GM23338 (cell line): ENCODE results near the gene MIF. TPM values are rescaled to one million over a fixed set of nuclear protein-coding genes. Genes with fewer than 3 reads are reported as not detected.

ENCODE experiments used
- ATAC-seq: fragments of 200-7000 bp; cut with Tn5 transposase; 3 replicates; pipeline ENCODE4 v1.9.1; 2020
- DNase-seq: peaks from one replicate; pipeline ENCODE4 v3.0.0-alpha.2; 2015; ENCODE audit warnings: low spot score
- H2AFZ ChIP-seq: fragments of 200-600 bp; sonication (generic); 2 replicates; pipeline ENCODE4 v1.8.0; 2016; ENCODE audit warnings: antibody characterized with exemption, mild to moderate bottlenecking, moderate library complexity
- H3F3A ChIP-seq: fragments of 200-600 bp; sonication (generic); replicated peaks from 2 replicates; pipeline ENCODE4 v1.8.0; 2017; ENCODE audit warnings: antibody characterized with exemption, mixed run types, low read depth
- H3K27ac ChIP-seq: fragments of 200-600 bp; sonication (generic); 2 replicates; pipeline ENCODE4 v1.6.1; 2016; ENCODE audit warnings: low read depth
- H3K27me3 ChIP-seq: fragments of 200-600 bp; sonication (generic); 2 replicates; pipeline ENCODE4 v1.8.0; 2016; ENCODE audit warnings: mild to moderate bottlenecking, mixed run types, moderate library complexity; ENCODE audit not compliant: insufficient read depth
- H3K36me3 ChIP-seq: fragments of 200-600 bp; sonication (generic); 2 replicates; pipeline ENCODE4 v1.8.0; 2016; ENCODE audit warnings: mild to moderate bottlenecking; ENCODE audit not compliant: insufficient read depth
- H3K4me1 ChIP-seq: fragments of 200-600 bp; sonication (generic); 2 replicates; pipeline ENCODE4 v1.8.0; 2016; ENCODE audit warnings: mild to moderate bottlenecking, moderate library complexity; ENCODE audit not compliant: insufficient read depth
- H3K4me2 ChIP-seq: fragments of 200-600 bp; sonication (generic); 2 replicates; pipeline ENCODE4 v1.7.1; 2017; ENCODE audit warnings: mixed run types
- H3K4me3 ChIP-seq: fragments of 200-600 bp; sonication (generic); 2 replicates; pipeline ENCODE4 v1.6.1; 2016; ENCODE audit warnings: mixed run types
- H3K79me2 ChIP-seq: fragments of 200-600 bp; sonication (generic); replicated peaks from 2 replicates; pipeline ENCODE4 v1.8.0; 2017; ENCODE audit warnings: mild to moderate bottlenecking; ENCODE audit not compliant: insufficient read depth
- H3K9me2 ChIP-seq: fragments of 200-600 bp; sonication (generic); 2 replicates; pipeline ENCODE4 v1.8.0; 2017; ENCODE audit not compliant: insufficient read depth
- H4K20me1 ChIP-seq: fragments of 200-600 bp; sonication (generic); replicated peaks from 2 replicates; pipeline ENCODE4 v1.8.0; 2017; ENCODE audit warnings: mild to moderate bottlenecking; ENCODE audit not compliant: insufficient read depth
- H3K27ac Mint-ChIP-seq: 2 replicates; pipeline ENCODE4 v1.8.0; 2020; ENCODE audit warnings: inconsistent platforms, mild to moderate bottlenecking, moderate library complexity, mixed read lengths
- H3K27me3 Mint-ChIP-seq: 3 replicates; pipeline ENCODE4 v1.8.0; 2022; ENCODE audit warnings: low read depth, mild to moderate bottlenecking, moderate library complexity, mixed read lengths, inconsistent platforms; ENCODE audit not compliant: insufficient read depth, poor library complexity
- H3K36me3 Mint-ChIP-seq: 3 replicates; pipeline ENCODE4 v1.8.0; 2021; ENCODE audit warnings: low read depth, mild to moderate bottlenecking, inconsistent platforms, moderate library complexity, mixed read lengths
- H3K4me1 Mint-ChIP-seq: 3 replicates; pipeline ENCODE4 v1.8.0; 2020; ENCODE audit warnings: mild to moderate bottlenecking, inconsistent platforms, mixed read lengths
- H3K4me3 Mint-ChIP-seq: 3 replicates; pipeline ENCODE4 v1.8.0; 2021; ENCODE audit warnings: moderate library complexity, mild to moderate bottlenecking, inconsistent platforms, mixed read lengths
- H3K9me3 Mint-ChIP-seq: 3 replicates; pipeline ENCODE4 v1.8.0; 2020; ENCODE audit warnings: moderate library complexity, mild to moderate bottlenecking, inconsistent platforms, mixed read lengths
- EZH2 ChIP-seq: fragments of 200-600 bp; sonication (generic); IDR thresholded peaks from one replicate; pipeline ENCODE4 v1.8.0; 2017; ENCODE audit warnings: antibody characterized with exemption, mild to moderate bottlenecking, low read depth; ENCODE audit not compliant: unreplicated experiment
- POLR2AphosphoS5 ChIP-seq: IDR thresholded peaks from 2 replicates; pipeline ENCODE4 v1.6.1; 2016; ENCODE audit warnings: antibody characterized with exemption, low read depth
- polyA plus RNA-seq: library from polyadenylated mRNA; unstranded; fragments of >200 nt; fragmentation: Nextera tagmentation; extraction: Ambion mirVana; gene quantifications from 2 replicates; pipeline ENCODE4 v1.2.1, GENCODE V29; 2016
- total RNA-seq: library from RNA; depleted of rRNA; stranded (reverse); fragments of >200 nt; shearing (Covaris generic); gene quantifications from 2 replicates; pipeline ENCODE4 v1.2.3, GENCODE V29; 2014
- TF ChIP-seq, protein P1 (sequence below), 2 experiments: fragments of 200-600 bp in 1 of 2; sonication (generic) in 1 of 2; conservative IDR thresholded peaks; 2 replicates each; pipeline versions ENCODE4 v1.5.1 to v1.6.1; 2016 to 2017; ENCODE audit warnings: antibody characterized with exemption in 2 of 2, low read depth in 2 of 2, mild to moderate bottlenecking in 2 of 2, moderate library complexity in 1 of 2
- TF ChIP-seq, protein P2 (sequence below): IDR thresholded peaks from one replicate; pipeline ENCODE4 v1.6.1; 2018; ENCODE audit warnings: antibody characterized with exemption; ENCODE audit not compliant: unreplicated experiment

MIF gene
- total and polyA plus RNA-seq, 2 experiments from 2014 or later: 800 to 5,205 TPM

DNA sequence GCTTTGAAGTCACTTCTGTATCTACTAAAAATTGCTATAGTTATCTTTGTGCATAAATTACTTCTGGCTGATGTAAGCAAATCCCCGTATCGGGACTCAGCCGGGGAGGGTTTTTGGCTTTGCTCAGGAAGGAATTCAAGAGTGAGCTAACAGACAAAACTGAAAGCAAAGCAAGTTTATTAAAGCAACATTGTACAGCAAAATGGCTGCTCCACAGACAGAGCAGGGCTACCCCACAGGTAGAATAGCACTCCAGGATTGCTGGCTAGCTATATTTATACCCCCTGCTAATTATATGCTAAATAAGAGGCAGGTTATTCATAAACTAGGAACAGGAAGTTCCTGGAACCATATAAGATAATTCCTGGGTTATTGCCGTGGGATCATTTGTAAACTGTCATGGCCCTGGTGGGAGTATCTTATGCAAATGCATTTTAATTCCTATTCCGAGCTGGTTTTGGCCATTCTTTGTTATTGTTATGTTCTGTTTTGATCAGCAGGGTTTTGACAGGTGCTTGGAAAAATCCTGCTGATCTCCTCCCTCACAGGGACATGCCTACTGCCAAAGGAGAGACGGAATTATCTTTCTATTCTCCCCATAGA is 15.2 kb downstream of the MIF start (continued):
- TF ChIP-seq, protein P1, sequence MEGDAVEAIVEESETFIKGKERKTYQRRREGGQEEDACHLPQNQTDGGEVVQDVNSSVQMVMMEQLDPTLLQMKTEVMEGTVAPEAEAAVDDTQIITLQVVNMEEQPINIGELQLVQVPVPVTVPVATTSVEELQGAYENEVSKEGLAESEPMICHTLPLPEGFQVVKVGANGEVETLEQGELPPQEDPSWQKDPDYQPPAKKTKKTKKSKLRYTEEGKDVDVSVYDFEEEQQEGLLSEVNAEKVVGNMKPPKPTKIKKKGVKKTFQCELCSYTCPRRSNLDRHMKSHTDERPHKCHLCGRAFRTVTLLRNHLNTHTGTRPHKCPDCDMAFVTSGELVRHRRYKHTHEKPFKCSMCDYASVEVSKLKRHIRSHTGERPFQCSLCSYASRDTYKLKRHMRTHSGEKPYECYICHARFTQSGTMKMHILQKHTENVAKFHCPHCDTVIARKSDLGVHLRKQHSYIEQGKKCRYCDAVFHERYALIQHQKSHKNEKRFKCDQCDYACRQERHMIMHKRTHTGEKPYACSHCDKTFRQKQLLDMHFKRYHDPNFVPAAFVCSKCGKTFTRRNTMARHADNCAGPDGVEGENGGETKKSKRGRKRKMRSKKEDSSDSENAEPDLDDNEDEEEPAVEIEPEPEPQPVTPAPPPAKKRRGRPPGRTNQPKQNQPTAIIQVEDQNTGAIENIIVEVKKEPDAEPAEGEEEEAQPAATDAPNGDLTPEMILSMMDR (conservative IDR thresholded peaks at IDR 0.05; ENCODE audit: low read depth in 2 of 2): no peak
- TF ChIP-seq EZH2: no peak
- TF ChIP-seq, protein P2, sequence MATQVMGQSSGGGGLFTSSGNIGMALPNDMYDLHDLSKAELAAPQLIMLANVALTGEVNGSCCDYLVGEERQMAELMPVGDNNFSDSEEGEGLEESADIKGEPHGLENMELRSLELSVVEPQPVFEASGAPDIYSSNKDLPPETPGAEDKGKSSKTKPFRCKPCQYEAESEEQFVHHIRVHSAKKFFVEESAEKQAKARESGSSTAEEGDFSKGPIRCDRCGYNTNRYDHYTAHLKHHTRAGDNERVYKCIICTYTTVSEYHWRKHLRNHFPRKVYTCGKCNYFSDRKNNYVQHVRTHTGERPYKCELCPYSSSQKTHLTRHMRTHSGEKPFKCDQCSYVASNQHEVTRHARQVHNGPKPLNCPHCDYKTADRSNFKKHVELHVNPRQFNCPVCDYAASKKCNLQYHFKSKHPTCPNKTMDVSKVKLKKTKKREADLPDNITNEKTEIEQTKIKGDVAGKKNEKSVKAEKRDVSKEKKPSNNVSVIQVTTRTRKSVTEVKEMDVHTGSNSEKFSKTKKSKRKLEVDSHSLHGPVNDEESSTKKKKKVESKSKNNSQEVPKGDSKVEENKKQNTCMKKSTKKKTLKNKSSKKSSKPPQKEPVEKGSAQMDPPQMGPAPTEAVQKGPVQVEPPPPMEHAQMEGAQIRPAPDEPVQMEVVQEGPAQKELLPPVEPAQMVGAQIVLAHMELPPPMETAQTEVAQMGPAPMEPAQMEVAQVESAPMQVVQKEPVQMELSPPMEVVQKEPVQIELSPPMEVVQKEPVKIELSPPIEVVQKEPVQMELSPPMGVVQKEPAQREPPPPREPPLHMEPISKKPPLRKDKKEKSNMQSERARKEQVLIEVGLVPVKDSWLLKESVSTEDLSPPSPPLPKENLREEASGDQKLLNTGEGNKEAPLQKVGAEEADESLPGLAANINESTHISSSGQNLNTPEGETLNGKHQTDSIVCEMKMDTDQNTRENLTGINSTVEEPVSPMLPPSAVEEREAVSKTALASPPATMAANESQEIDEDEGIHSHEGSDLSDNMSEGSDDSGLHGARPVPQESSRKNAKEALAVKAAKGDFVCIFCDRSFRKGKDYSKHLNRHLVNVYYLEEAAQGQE: no peak
- no peak for TF ChIP-seq POLR2AphosphoS5

DNA sequence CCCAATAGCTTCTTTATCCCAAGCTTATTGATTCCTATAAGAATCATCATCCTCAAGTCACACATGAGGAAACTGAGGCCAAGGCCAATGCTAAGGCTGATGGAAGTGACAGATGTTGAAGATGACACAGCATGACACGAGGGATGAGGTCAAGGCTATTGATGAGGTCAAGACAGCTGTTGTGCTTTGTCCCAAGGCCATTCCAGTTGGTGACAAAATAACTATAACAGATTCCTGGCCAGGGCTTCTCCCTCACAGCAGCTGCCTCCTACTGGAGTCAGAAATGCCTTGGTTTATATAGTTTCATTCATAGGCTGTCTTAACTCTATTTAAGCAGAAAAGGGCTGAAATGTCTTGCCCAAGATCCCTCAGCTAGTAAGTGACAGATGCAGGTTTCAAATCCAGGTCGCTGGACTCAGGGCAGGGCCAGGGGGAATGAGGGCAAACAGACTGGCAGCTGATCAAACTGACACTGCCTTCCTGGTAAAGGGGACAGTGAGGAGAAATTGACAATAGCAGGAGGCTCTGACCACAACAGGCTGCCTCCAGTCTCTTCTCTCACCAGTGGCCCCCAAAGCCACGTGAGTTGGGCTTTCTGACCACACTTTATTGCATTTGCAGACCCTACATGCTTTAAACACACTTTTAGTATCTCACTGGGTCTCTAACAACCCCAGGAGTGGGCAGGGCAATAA is 16.5 kb downstream of the MIF start:
- Histone ChIP-seq H3K79me2 (no peaks in the 10 kb centered on the region), H3K27me3 (no peaks in the 10 kb centered on the region), H3K4me2 (no peak overlapping the region), H3K27ac (no peak overlapping the region), H3K4me1 (peaks cover 41% of the 10 kb centered on the region), H3K4me3 (no peak overlapping the region), H3F3A (peaks cover 11% of the 10 kb centered on the region; the same call in 1 of the 2 replicates), H3K36me3 (no peaks in the 10 kb centered on the region; the same call in 1 of the 2 replicates), H3K9me2 (peaks cover 4% of the 10 kb centered on the region; the same call in 1 of the 2 replicates), H4K20me1 (no peaks in the 10 kb centered on the region), H2AFZ (no peak overlapping the region)
- TF ChIP-seq POLR2AphosphoS5: no peak
- TF ChIP-seq, protein P2: no peak
- H3K27ac Mint-ChIP-seq: no peak overlapping the region
- DNase-seq (no peak), ATAC-seq (no peak)
- H3K4me3 Mint-ChIP-seq: no peak overlapping the region
- peaks cover 7% of the 10 kb centered on the region; the same call in 2 of the 3 replicates for H3K36me3 Mint-ChIP-seq
- peaks cover 13% of the 10 kb centered on the region for H3K27me3 Mint-ChIP-seq
- peaks cover 23% of the 10 kb centered on the region for H3K9me3 Mint-ChIP-seq
- H3K4me1 Mint-ChIP-seq: peaks cover 38% of the 10 kb centered on the region
